ENCODE measurements around the gene SLC4A3.

The SLC4A3 gene

DNA sequence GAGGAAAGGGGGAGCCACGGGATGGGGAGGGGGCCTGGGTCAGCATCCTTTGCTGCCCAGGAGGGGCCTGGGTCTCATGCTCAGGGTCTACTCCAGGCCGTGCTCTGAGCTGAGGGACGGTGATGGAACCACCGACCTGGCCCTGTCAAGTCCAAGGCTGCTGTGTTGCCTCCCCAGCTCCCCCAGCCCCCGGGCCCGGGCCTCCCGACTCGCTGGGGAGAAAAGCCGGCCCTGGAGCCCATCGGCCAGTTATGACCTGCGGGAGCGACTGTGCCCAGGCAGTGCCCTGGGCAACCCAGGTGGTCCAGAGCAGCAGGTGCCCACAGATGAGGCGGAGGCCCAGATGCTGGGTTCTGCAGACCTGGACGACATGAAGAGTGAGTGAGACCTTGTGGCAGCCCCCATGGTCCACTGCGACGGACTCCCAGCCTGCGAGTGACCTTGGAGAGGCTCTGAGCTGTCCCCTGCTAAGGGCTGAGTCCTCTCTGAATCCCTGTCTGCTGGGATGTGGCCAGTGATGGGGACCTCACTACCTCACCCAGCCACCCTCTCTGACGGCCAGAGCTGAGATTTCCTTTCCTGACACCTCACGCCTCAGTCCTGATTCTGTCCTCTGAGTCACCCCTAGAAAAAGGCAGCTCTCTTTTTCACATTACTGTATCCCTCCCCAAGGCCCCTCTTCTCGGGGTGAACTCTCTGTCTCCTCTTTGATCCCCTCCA, 2.7 kb downstream of the SLC4A3 start:
- no peak overlapping the region for H3K9ac ChIP-seq (ENCODE audit: low read depth, low read length)
- peaks cover 2% of the 10 kb centered on the region for H3K36me3 ChIP-seq (ENCODE audit: control insufficient read depth, insufficient read depth, low read length)
- H3K27me3 ChIP-seq (ENCODE audit: control insufficient read depth, insufficient read depth, low read length) = peaks cover 8% of the 10 kb centered on the region
- peaks cover 3% of the 10 kb centered on the region for H3K4me1 ChIP-seq (ENCODE audit: control insufficient read depth, insufficient read depth, low read length)
- H3K9me3 ChIP-seq (ENCODE audit: control insufficient read depth, insufficient read depth, low read length) = no peaks in the 10 kb centered on the region
- no peak overlapping the region for H3K4me3 ChIP-seq (ENCODE audit: low read depth, low read length)

DNA sequence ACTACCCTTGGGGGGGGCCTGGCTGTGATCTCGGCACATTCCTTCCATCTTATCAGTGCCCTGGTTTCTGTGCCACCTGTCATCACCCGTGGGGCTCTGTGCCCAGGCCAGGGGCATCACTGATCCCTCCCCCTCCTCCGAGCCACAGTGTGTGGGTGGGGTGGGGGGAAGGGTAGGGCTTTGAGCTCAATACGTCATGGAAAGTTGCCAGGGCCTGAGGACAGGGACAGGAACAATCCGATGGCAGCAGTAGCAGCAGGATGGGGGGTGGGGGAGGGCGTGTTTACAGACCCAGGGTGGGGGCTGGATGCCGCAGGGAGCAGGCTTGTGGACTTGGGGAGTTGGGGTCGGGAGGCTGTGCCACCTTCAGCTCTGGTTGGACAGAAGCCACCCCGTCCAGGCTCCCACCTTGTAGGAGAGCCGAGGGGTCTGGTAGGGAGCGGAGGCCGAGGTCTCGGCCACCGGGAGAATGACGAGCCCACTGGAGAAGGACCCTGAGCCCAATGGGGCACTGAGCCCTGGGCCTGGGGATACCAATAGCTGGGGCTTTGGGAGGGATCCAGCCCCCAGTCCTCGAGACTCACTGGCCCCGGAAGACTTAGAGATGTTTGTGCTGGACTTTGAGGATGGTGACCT, 3.5 kb downstream of the SLC4A3 start:
- Histone ChIP-seq H3K36me3 (ENCODE audit: control insufficient read depth, insufficient read depth, low read length) (peaks cover 2% of the 10 kb centered on the region), H3K9ac (ENCODE audit: low read depth, low read length) (no peak overlapping the region), H3K4me1 (ENCODE audit: control insufficient read depth, insufficient read depth, low read length) (peaks cover 3% of the 10 kb centered on the region), H3K4me3 (ENCODE audit: low read depth, low read length) (no peak overlapping the region), H3K9me3 (ENCODE audit: control insufficient read depth, insufficient read depth, low read length) (no peaks in the 10 kb centered on the region), H3K27me3 (ENCODE audit: control insufficient read depth, insufficient read depth, low read length) (peaks cover 8% of the 10 kb centered on the region)

DNA sequence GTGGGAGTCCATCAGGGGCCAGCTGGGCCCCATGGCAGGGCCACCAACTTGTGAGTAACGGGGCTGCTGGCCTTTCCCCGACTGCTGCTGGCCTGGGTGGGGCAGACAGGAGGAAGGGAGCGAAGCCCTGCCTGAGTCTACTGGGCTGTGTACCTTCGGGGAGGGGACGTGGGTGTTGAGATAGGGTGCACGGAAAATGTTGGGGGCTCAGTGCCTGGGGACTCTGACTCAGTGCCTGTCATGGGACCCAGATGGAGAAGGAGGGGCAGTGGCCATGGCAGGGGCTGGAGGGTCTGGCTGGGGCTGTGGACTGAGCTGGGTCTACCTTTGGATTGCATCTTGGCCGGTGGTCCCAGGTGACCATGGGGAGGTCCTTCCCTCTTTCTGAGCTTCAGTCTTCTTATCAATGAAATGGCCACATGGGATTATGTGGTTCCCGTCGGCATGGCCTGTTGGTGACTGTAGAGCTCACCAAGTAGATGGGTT, 4.0 kb downstream of the SLC4A3 start:
- Histone ChIP-seq H3K4me1 (ENCODE audit: control insufficient read depth, insufficient read depth, low read length) (peaks cover 3% of the 10 kb centered on the region), H3K9ac (ENCODE audit: low read depth, low read length) (no peak overlapping the region), H3K9me3 (ENCODE audit: control insufficient read depth, insufficient read depth, low read length) (no peaks in the 10 kb centered on the region), H3K27me3 (ENCODE audit: control insufficient read depth, insufficient read depth, low read length) (peaks cover 4% of the 10 kb centered on the region), H3K4me3 (ENCODE audit: low read depth, low read length) (no peak overlapping the region), H3K36me3 (ENCODE audit: control insufficient read depth, insufficient read depth, low read length) (peaks cover 2% of the 10 kb centered on the region)

DNA sequence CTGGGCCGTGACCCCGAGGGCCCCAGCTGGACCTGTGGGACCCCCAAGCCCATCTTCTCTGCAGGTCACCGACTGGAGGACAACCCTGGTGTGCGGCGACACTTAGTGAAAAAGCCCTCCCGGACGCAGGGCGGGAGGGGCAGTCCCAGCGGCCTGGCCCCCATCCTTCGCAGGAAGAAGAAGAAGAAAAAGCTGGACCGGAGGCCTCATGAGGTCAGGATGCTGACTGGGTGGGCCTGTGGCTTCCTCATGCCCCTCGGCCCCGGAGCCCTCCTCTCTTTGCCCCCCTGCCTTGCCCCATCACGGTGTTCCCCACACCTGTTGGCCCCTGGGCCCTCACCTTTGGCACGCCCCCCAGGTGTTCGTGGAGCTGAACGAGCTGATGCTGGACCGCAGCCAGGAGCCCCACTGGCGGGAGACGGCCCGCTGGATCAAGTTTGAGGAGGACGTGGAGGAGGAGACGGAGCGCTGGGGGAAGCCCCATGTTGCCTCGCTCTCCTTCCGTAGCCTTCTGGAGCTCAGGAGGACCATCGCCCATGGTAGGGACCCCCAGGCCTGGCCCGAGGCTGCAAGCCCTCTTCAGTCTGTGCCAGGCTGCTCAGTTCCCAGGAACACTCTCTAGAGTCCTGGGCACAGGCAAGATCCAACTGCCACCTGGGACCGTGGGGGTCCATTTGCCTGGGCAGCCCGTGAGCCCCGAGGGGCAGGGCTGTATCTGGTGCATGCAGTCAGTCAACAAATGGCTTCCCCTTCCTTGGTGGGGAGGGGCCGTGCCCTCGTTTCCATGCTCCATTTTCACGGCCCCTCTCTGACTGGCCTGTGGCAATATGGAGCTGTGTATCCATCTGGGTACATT, 4.7 kb downstream of the SLC4A3 start:
- H3K36me3 ChIP-seq (ENCODE audit: control insufficient read depth, insufficient read depth, low read length) = peaks cover 2% of the 10 kb centered on the region
- no peaks in the 10 kb centered on the region for H3K9me3 ChIP-seq (ENCODE audit: control insufficient read depth, insufficient read depth, low read length)
- H3K4me3 ChIP-seq (ENCODE audit: low read depth, low read length) = no peak overlapping the region
- H3K27me3 ChIP-seq (ENCODE audit: control insufficient read depth, insufficient read depth, low read length) = no peaks in the 10 kb centered on the region
- no peaks in the 10 kb centered on the region for H3K4me1 ChIP-seq (ENCODE audit: control insufficient read depth, insufficient read depth, low read length)
- H3K9ac ChIP-seq (ENCODE audit: low read depth, low read length) = no peak overlapping the region

DNA sequence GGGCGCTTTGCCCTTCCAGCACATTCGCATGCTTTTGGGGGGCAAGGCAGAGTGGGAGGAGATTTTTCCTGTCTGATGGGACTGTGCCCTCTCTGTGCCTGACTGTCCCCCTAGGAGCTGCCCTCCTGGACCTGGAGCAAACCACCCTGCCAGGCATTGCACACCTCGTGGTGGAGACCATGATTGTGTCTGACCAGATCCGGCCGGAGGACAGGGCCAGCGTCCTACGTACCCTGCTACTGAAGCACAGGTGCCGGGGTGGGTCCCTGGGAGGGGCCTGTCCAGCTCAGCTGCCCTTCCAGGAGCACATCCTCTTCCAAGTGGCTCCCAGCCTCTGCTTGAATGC, 5.3 kb downstream of the SLC4A3 start:
- no peak overlapping the region for H3K9ac ChIP-seq (ENCODE audit: low read depth, low read length)
- H3K9me3 ChIP-seq (ENCODE audit: control insufficient read depth, insufficient read depth, low read length) = no peaks in the 10 kb centered on the region
- no peak overlapping the region for H3K4me3 ChIP-seq (ENCODE audit: low read depth, low read length)
- H3K36me3 ChIP-seq (ENCODE audit: control insufficient read depth, insufficient read depth, low read length) = peaks cover 2% of the 10 kb centered on the region
- H3K4me1 ChIP-seq (ENCODE audit: control insufficient read depth, insufficient read depth, low read length) = no peaks in the 10 kb centered on the region
- no peaks in the 10 kb centered on the region for H3K27me3 ChIP-seq (ENCODE audit: control insufficient read depth, insufficient read depth, low read length)

DNA sequence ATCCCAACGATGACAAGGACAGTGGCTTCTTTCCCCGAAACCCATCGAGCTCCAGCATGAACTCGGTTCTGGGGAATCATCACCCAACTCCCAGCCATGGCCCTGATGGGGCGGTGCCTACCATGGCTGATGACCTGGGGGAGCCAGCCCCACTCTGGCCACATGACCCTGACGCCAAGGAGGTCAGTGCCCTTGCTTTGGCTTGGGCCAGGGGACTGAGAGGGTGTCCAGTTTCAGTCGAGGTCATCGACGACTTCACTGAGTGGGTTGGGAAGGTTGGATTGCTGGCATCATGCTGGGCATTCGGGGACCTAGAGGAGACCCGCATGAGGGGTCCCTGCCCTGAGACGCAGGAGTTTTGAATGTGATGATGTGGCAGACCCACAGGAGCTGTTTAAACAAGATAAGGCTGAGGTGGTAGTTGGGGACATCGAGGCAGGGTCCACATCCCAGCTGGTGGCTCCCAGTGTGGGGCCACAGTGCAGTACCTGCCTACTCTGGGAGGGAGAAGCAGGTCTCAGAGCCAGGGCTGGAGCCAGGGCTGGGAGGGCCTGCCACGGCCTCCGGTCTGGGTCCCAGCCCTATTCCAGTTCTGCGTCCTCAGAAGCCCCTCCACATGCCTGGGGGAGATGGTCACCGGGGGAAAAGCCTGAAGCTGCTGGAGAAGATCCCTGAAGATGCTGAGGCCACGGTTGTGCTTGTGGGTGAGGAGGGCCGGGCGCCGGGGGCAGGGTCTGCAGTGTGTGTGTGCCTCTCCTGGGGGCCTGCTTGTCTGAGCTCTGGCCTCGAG, 6.0 kb downstream of the SLC4A3 start:
- Histone ChIP-seq H3K4me3 (ENCODE audit: low read depth, low read length) (no peak overlapping the region), H3K27me3 (ENCODE audit: control insufficient read depth, insufficient read depth, low read length) (no peaks in the 10 kb centered on the region), H3K9ac (ENCODE audit: low read depth, low read length) (no peak overlapping the region), H3K9me3 (ENCODE audit: control insufficient read depth, insufficient read depth, low read length) (no peaks in the 10 kb centered on the region), H3K4me1 (ENCODE audit: control insufficient read depth, insufficient read depth, low read length) (no peaks in the 10 kb centered on the region), H3K36me3 (ENCODE audit: control insufficient read depth, insufficient read depth, low read length) (peaks cover 2% of the 10 kb centered on the region)

DNA sequence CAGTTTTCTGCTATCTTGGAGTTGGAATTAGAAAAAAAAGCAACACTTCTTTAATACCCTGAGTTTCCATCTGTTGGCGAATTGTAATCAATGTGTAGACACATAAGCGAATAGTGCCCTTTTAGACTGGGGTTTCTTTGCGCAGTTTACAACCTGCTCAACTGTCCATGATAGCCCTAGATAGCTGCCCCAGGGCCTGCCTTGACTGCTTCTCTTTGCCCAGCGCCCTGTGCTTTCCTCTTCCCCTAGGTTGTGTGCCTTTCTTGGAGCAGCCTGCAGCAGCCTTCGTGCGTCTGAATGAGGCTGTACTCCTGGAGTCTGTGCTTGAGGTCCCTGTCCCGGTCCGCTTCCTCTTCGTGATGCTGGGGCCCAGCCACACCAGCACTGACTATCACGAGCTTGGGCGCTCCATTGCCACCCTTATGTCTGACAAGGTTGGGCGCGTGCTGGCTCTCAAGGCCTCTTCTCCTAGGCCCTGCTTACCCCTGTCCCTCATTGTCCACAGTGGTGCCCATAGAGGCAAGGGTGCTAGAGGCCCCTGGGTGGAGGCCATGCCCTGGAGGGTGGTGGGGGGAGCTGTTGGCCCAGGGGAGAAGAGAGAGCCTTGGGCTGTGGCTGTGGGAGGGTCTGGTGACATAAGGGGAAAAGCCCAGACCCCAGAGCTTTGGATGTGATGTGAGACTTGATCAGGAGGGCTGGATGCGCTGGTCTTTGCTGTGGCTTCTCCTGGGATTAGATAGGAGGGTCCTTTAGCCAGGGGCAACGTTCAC, 6.9 kb downstream of the SLC4A3 start:
- Histone ChIP-seq H3K36me3 (ENCODE audit: control insufficient read depth, insufficient read depth, low read length) (peaks cover 2% of the 10 kb centered on the region), H3K9ac (ENCODE audit: low read depth, low read length) (no peak overlapping the region), H3K9me3 (ENCODE audit: control insufficient read depth, insufficient read depth, low read length) (no peaks in the 10 kb centered on the region), H3K4me1 (ENCODE audit: control insufficient read depth, insufficient read depth, low read length) (no peaks in the 10 kb centered on the region), H3K27me3 (ENCODE audit: control insufficient read depth, insufficient read depth, low read length) (no peaks in the 10 kb centered on the region), H3K4me3 (ENCODE audit: low read depth, low read length) (no peak overlapping the region)

DNA sequence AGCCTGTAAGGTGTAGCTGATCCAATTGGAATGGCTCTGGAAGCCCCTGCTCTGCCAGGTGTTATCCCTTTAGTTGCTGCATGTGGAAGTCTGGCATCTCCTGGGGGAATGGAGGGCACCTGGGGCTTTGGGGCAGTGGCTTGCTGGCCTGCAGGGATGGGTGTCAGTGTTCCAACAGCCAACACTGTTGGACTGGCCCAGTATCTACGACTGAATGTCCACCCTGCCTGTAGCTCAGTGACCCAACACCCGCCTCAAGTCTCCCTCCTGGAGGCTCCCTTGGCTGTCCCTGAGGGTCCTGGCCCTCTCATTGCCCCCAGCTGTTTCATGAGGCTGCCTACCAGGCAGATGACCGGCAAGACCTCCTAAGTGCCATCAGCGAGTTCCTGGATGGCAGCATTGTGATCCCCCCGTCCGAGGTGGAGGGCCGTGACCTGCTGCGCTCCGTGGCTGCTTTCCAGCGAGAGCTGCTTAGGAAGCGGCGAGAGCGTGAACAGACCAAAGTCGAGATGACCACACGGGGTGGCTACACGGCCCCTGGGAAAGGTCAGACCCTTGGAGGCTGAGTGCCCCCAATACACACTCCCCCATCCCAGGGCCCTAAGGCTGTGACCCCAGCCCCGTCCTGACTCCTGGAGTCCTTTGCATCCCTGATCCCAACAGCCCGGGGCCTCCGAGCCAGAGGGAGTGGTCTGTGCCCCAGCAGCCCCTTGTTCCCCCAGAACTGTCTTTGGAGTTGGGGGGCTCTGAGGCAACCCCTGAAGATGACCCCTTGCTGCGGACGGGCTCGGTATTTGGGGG, 7.7 kb downstream of the SLC4A3 start:
- H3K36me3 ChIP-seq (ENCODE audit: control insufficient read depth, insufficient read depth, low read length) = peaks cover 2% of the 10 kb centered on the region
- no peak overlapping the region for H3K4me3 ChIP-seq (ENCODE audit: low read depth, low read length)
- no peaks in the 10 kb centered on the region for H3K4me1 ChIP-seq (ENCODE audit: control insufficient read depth, insufficient read depth, low read length)
- H3K9me3 ChIP-seq (ENCODE audit: control insufficient read depth, insufficient read depth, low read length) = no peaks in the 10 kb centered on the region
- no peak overlapping the region for H3K9ac ChIP-seq (ENCODE audit: low read depth, low read length)
- H3K27me3 ChIP-seq (ENCODE audit: control insufficient read depth, insufficient read depth, low read length) = no peaks in the 10 kb centered on the region

DNA sequence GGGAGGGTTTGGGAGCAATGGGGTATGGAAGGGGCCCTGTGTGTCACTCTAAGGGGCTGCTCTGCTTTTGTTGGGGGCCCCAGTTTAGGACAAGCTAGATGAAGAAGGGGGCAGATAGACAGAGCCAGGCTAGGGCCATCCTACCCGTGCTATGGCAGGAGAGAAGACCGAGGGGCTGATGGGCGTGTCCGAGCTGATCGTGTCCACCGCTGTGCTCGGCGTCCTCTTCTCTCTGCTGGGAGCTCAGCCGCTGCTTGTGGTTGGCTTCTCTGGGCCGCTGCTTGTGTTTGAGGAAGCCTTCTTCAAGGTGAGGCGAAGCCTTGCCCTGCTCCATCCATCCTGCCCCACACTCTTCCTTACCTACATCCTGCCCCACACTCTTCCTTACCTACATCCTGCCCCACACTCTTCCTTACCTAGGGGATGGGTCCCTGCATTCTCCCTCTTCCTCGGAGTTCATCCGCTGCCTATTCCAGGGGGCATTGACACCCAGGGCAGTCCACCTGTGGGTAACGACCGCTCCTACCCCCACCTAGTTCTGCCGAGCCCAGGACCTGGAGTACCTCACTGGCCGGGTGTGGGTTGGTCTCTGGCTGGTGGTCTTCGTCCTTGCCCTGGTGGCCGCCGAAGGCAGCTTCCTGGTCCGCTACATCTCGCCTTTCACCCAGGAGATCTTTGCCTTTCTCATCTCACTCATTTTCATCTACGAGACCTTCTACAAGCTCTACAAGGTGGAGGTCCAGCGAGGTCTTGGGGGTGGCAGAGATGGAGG, 8.9 kb downstream of the SLC4A3 start:
- Histone ChIP-seq H3K9me3 (ENCODE audit: control insufficient read depth, insufficient read depth, low read length) (no peaks in the 10 kb centered on the region), H3K36me3 (ENCODE audit: control insufficient read depth, insufficient read depth, low read length) (peaks cover 4% of the 10 kb centered on the region), H3K27me3 (ENCODE audit: control insufficient read depth, insufficient read depth, low read length) (no peaks in the 10 kb centered on the region), H3K4me3 (ENCODE audit: low read depth, low read length) (no peak overlapping the region), H3K9ac (ENCODE audit: low read depth, low read length) (no peak overlapping the region), H3K4me1 (ENCODE audit: control insufficient read depth, insufficient read depth, low read length) (no peaks in the 10 kb centered on the region)

Measured in iPS-15b (cell line).